Activated naive CD8-positive, alpha-beta T cell treated with anti-CD3 and anti-CD28 coated beads, Interleukin-2, amount 50 U/mL, for 16 hours (primary cell): ENCODE data around the gene SMYD3.

Source experiments
- DNase-seq: peaks from one replicate; pipeline ENCODE4 v3.0.0-alpha.2; 2020; ENCODE audit warnings: low read depth, low spot score

SMYD3 gene

GRCh38 chr1:246176126-246177024 lies 330.7 kb downstream of the SMYD3 start:
- DNase-seq, result no peak

DNA sequence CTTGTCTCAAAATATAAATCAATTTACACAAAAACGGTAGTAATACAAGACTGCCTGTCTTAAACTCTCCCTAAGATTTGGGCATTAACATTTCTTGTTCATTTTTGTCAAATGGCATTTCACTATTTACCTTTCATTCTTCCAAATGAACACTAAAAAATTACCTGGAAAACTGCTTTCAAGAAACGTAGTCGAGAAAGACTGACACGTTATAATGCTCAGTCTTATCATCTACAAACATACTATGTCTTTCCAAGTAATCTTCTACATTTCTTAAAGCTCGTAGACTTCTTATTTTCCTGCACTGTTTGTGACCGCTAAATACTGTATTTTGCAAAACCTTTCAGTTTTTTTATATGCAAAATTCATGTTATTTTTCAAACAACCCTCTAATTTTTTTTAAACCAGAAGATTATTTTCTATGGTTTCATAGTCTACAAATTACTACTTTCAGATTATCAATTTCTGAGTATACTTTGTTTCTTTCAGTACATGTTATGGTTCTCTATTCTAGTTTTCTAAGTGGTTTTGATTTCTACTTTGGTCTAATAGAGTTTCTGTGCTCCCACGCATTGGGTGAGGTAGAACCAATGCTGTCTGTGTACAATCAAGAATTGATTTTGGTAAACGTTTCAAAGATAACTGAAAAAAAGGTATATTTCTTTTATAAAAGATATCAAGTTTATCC lies 336.4 kb downstream of the SMYD3 start:
- no peak for DNase-seq

- no peak for DNase-seq
Observed at GRCh38 chr1:246169486-246169885, 337.6 kb downstream of the SMYD3 start.

DNA sequence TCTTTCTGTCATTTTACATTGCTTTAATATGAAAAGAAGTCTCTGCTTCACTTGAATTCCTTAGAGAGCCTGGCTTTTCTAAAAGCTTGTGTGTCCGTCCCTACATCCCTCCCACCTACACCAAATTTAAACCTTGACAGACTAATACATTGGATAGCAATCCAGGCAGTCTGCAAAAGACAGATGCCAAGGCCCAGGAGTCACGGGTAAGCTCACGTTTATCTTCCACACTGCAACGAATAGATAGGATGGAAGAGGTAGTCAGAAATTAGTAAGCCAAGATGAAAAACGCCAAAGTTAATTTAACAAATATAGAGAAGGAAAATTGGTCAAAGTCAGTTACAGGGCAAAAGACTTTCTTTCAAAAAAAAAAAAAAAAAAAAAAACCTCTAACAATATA lies 338.1 kb downstream of the SMYD3 start:
- DNase-seq, result no peak

- DNase-seq, result no peak
Observed at GRCh38 chr1:246166841-246167240, 340.2 kb downstream of the SMYD3 start.

DNA sequence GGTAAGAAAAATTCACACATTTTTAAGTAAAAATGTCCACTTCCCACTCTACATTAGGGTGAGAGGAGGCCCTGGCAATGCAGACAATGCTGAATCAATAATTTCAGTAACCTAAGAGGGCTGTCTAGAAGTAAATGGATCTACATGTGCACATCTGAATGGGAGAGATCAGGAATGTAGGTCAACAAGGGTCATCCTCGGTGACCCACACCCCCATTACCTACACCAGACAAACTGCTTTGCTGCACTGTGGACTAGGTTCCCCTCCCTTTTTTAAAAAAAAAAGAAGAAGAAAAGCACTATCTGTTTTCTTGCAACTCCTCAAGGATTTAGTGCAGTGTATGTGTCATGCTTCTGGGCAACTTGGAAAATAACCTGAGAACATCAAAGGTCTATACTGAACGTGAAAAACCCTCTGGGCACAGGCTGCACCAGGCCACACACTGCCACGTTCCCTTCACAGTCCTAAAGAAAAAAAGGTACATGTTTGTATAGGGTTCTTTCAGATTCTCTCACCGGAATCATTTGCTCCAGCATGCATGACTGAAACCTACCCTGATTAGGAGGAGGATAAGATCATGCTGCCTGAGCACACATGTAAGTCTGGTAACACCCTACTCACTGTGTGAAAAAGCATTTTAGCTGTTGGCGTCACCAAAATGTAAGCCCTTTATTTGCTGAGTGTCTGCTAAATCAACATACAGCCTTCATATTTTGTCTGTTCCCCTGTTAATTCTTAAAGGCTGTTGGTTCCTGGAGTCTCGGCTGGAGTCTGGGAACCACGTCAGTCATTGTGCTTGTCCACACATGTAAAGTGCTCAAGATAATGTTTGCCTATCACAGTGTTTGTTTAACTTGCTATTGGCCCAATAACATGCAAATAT lies 341.0 kb downstream of the SMYD3 start:
- DNase-seq, result no peak

DNA sequence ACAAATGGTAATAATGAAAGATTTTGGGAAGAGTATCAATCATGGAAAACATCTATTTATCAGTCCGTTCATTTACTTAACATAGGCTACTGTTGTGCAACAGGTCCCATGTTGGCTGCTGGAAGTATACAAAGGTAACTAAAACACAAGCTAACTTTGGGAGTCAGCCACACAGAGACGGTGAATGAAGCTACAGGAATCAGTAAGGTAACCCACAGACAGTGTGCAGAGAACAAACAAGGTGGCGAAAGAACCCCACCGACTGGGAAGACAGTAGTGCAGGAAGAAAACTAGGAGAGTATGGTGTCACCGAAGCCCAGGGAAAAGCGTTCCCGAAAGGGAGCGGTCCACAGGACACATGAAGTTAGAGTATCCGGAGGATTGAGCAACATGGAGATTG lies 342.3 kb downstream of the SMYD3 start:
- no peak for DNase-seq

DNA sequence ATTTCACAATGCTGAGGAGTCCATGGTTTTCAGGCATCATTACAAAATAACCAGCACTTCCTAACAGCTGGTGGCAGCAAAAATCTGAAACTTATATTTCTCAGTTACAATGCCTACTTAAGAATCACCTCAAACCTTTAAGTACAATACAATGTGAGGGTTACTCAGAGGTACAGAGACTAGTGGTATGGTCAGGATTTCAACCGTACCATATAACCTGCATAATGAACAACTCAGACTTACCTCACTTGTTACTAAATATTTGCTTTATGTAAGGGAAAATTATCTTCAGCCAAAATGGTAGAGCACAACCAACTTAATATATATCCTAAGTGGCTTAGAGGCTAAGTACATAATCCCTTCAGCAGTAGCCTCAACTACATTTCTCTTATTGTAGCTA lies 344.5 kb downstream of the SMYD3 start:
- DNase-seq, result no peak

DNA sequence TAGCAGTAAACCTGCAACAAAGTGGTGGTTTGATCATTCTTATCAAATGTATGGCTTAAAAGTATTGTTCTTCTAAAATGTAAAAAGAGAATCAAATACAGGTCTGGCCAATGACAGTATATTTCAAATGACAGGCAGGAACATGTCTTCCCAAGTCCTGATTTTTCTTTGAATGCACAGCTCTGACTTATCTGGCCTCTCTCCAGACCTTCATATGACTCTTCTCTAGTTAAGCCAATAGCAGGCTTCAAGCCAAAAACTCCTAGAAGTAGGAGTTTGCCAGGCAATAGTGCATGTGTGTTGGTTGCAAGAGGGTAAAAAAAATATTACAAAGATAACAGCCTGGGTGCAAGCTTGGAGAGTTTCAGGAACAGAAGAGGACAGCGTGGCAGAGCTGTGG lies 345.5 kb downstream of the SMYD3 start:
- DNase-seq, result no peak

DNA sequence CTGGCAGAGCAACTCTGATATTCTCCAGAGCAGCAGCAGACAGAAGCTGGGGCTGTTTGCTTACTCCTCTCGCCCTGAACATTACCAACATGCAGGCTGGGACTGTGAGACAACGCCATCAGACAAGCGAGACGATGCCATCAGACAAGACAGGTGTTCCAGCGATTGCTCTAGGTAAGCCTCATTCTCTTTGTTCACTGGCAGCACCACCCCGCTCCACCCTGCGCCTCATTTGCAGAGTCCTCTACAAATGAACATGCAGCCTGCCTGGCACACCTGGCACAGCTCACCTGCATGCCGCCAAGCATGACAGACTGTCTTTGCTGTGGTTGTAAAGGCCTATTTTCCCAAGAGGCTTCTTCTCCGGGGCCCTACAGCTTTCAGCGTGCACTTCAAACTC lies 346.2 kb downstream of the SMYD3 start:
- DNase-seq, result no peak

DNA sequence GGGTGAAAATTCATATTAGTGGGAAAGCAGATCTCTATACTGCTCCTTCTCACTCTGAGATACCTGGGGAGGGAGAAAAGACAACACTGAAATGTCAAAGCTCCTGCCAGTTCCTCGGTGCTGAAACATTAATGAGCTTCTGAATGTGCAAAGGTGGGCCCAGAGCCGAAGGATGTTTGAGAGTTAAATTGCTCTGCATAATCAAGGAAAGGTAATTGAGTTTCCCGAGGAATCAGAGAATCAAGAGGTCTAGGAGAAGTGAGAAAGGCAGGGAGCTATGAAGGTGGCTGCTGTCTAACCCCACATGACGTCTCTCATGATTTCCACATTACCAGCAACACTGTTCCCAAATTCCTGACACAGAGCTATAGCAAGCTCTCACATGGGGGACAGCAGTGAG lies 346.7 kb downstream of the SMYD3 start:
- no peak for DNase-seq

DNA sequence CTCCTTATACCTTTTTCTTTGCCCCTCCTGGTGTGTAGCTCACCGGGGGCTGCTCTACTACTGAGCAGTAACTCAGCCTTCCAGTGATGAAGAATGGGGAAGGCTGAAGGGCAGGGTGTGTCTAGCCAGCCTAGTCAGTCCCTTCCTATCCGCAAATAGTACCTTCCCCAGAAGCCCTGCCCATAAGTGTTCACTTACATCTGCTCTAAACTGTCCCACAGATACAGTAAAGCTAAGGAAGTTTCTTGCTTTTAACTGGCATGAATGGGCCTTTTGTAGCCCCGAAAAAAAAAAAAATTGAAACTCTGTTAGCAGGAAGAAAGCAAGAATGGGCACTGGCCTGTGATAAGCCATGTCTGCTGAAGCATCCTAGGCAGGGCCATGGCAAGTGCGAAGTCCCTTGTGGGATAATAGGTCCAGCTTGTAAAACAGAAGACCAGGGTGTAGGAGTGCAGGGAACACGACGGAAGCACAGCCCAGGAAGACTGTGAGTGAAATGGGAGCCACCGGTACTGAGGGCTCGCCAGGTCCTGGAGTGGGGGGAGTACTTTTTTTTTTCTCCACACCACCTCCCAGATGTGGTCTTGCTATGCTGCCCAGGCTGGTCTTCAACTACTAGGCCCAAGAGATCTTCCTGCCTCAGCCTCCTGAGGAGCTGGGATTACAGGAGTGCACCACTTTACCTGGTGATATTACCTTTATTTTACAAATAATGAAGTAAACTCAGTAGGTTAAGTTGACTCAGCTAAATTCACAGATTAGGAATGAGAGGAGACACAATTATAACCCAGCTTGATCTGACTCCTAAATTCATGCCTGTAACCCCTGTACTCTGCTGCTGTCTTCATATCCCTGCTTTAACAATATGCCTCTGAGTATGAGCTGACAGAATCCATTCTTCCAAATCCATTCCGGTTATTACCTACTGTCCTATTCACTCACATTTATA lies 347.5 kb downstream of the SMYD3 start:
- DNase-seq, result no peak

GRCh38 chr1:246158131-246158530 lies 348.9 kb downstream of the SMYD3 start:
- DNase-seq, result no peak

DNA sequence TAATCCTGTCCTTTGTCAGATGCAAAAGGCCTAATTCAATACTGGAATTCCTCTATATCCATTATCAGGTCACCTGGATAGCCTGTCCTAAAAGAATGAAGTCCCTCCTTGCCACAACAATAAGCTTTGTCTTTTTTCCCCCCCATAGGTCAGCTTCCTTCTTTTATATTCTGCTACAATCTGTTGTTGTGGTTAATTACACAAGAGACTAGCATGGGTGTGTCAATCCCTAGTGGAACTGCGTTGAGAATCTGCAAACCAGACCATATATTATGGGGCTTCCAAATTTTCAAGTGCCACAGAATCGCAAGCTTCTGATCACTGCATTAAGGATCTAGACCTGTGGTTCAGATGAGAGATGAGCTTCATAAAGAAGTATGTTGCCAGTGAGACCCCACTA lies 349.6 kb downstream of the SMYD3 start:
- DNase-seq, result no peak

DNA sequence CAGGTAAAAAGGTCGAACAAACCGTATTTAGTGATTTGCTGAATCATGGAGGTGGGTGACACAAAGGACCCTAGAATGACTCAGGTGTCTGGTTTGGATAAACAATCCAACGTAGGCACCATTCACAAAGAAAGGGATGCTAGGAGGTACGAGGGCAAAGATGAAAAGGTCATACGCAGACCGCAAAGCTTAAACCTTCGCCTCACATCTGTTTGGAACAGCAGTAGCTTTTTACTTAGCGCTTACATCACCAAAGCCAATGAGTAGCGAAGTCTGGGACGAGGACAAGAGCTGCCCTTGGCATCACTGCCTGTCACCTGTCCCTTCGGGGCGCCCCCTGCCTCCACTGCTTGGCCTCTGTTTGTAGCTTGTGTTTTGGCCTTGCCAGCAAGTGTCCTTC lies 350.2 kb downstream of the SMYD3 start:
- no peak for DNase-seq

DNA sequence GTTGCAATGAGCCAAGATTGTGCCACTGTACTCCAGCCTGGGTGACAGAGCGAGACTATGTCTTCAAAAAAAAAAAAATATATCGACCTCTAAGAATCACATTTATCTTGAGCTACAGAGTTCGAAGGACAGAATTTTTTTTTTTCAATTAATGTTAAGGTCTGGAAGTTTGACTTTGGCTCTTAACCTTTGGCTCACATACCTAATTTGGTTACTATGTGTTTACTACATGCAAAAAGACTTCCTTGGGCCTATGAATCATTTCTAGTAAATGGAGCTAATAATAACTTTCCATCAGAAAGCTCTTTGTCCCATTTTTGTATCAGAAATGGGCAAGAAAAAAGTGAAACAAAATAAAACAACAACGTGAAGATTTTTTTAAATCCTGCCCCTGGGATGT lies 351.2 kb downstream of the SMYD3 start:
- DNase-seq, result no peak

DNA sequence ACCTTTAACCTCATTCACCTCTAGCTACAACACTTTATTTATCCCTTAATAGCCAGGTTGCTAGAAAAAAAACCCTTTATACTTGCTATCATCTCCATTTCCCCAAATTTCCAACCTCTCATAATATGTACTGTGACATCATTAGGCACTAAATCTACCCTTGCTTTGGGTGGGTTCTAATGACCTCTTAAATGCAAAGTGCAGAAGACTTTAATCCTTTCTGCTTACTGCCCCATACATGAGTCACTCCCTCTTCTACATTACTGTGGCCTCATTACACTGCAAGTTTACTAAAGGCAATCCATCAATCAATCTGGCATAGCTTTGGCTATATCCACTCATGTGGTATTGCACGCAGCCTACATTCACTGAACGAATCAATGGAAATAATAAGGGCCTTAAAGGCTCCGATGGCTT lies 353.3 kb downstream of the SMYD3 start:
- no peak for DNase-seq

DNA sequence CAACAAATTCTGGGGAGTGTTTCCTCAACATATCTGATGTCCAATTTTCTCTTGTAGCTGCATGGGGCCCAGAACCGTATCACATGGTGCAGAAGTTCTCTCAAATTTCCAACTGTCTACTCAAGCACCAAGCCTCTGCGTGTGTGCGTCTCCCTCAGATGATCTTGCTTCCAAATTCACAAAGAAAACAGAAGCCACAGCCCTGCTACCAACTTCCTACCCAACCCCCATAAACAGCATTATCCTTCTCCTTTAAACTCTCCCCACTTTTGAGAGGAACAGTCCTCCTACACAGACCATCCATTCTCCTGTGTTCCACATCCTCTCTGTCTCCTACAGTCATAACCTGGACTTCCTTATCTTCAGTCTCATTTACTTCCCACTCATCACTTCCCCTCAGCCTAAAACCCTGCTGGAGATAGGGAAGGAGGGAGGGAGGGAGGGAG lies 354.1 kb downstream of the SMYD3 start:
- DNase-seq, result no peak

DNA sequence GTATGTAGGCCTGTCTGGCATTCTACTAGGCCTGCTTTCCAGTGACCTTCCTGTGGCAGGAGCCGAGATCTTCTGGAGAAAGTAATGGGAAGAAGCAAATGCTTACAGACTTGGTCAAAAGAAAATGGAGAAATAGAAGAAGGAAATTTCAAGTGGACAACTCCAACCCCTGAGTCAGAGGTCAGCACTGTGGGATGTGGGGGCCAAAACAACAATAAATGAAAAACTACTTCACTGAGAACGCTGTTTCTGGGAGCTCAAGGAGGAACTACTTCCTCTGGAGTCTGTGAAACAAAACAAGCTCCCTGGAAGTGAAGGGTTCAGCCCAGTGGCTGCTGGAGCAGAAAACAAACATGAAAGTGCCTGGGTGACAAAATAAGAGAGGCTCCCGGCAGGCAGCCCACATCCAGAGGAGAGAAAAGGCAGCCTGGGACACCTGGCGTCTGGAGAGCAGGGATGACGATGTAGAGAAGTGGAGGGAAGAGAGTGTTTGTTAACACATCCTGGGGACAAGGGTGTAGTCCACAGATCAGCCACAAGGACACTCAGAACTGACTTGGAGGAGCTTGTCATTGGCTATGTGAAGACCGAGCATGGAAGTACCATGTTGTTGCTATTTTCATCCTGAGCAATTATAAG lies 355.2 kb downstream of the SMYD3 start:
- no peak for DNase-seq

- no peak for DNase-seq
Observed at GRCh38 chr1:246149543-246149942, 357.5 kb downstream of the SMYD3 start.
